ENCODE measurements around the gene TMEM33. TPM values are rescaled to one million over a fixed set of nuclear protein-coding genes. Genes with fewer than 3 reads are reported as not detected.
A peak's percentile ranks its signal among the peaks of the same experiment; 100 is the strongest.

The TMEM33 gene
- polyA plus RNA-seq, 3 donors: 21.7 to 61.6 (median 60.7) TPM

GRCh38 chr4:41992967-41993857, 58.0 kb downstream of the TMEM33 start:
- H3K4me3 ChIP-seq (replicated peaks in 1 of 3; ENCODE audit: low read depth in 2 of 3, low read length in 3 of 3): no peak overlapping the region
- H2AFZ ChIP-seq (ENCODE audit: insufficient read depth, low read depth, low read length, poor library complexity, severe bottlenecking): no peak overlapping the region
- H3K4me1 Mint-ChIP-seq: peaks cover 22% of the 10 kb centered on the region
- H3K4me2 ChIP-seq (replicated peaks; ENCODE audit: extremely low read depth, low read length, poor library complexity, severe bottlenecking): no peak overlapping the region
- intact Hi-C loops (cut with micrococcal nuclease): loop anchor here (5.0 to 10.0 kb wide), 2 partner anchors 56 to 58 kb away; partner anchors contain the start of gene TMEM33 (in 2 of the 2)
- H3K36me3 ChIP-seq (replicated peaks in 1 of 2; ENCODE audit: control insufficient read depth in 1 of 2, insufficient read depth in 2 of 2, low read length in 2 of 2): no peaks in the 10 kb centered on the region
- TF ChIP-seq, protein P1, sequence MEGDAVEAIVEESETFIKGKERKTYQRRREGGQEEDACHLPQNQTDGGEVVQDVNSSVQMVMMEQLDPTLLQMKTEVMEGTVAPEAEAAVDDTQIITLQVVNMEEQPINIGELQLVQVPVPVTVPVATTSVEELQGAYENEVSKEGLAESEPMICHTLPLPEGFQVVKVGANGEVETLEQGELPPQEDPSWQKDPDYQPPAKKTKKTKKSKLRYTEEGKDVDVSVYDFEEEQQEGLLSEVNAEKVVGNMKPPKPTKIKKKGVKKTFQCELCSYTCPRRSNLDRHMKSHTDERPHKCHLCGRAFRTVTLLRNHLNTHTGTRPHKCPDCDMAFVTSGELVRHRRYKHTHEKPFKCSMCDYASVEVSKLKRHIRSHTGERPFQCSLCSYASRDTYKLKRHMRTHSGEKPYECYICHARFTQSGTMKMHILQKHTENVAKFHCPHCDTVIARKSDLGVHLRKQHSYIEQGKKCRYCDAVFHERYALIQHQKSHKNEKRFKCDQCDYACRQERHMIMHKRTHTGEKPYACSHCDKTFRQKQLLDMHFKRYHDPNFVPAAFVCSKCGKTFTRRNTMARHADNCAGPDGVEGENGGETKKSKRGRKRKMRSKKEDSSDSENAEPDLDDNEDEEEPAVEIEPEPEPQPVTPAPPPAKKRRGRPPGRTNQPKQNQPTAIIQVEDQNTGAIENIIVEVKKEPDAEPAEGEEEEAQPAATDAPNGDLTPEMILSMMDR (IDR thresholded peaks at IDR 0.05): no peak
- H3K9ac ChIP-seq (ENCODE audit: insufficient read depth, low read length, poor library complexity, severe bottlenecking): no peak overlapping the region
- no peak overlapping the region for H3K27ac Mint-ChIP-seq
- H3K27ac ChIP-seq (ENCODE audit: low read depth in 1 of 2, low read length in 2 of 2): no peak overlapping the region
- H3K4me3 Mint-ChIP-seq: no peak overlapping the region
- H3K27me3 Mint-ChIP-seq (ENCODE audit: low read depth in 3 of 3): no peaks in the 10 kb centered on the region
- no peaks in the 10 kb centered on the region for H3K9me3 Mint-ChIP-seq
- peaks cover 4% of the 10 kb centered on the region for H4K20me1 ChIP-seq (ENCODE audit: insufficient read depth, low read length)
- H3K27me3 ChIP-seq (ENCODE audit: control insufficient read depth in 2 of 2, insufficient read depth in 2 of 2, low read length in 2 of 2): no peaks in the 10 kb centered on the region
- peaks cover 38% of the 10 kb centered on the region for H3K79me2 ChIP-seq (ENCODE audit: insufficient read depth, low read length)
- H3K4me1 ChIP-seq (ENCODE audit: control insufficient read depth in 1 of 2, insufficient read depth in 2 of 2, low read length in 2 of 2): peaks cover 16 to 17% of the 10 kb centered on the region in 2 donors
- WGBS (ENCODE audit: insufficient coverage): no CpG with 5 or more reads among the region's 4 CpGs
- DNase-seq: no peak
- H3K9me3 ChIP-seq (replicated peaks in 1 of 2; ENCODE audit: control insufficient read depth in 1 of 2, insufficient read depth in 1 of 2, low read length in 2 of 2): no peaks in the 10 kb centered on the region
- no peaks in the 10 kb centered on the region for H3K36me3 Mint-ChIP-seq

GRCh38 chr4:41994461-41994985, 59.3 kb downstream of the TMEM33 start:
- Mint-ChIP-seq H3K27me3 (ENCODE audit: low read depth in 3 of 3) (no peaks in the 10 kb centered on the region), H3K4me3 (no peak overlapping the region), H3K4me1 (peaks cover 20% of the 10 kb centered on the region), H3K9me3 (no peaks in the 10 kb centered on the region), H3K27ac (peak overlapping the region in 1 of 7 donors; percentile 68), H3K36me3 (peaks cover 0 to 4% of the 10 kb centered on the region in 2 donors)
- H3K9ac ChIP-seq (ENCODE audit: insufficient read depth, low read length, poor library complexity, severe bottlenecking): no peak overlapping the region
- H3K4me1 ChIP-seq (ENCODE audit: control insufficient read depth in 1 of 2, insufficient read depth in 2 of 2, low read length in 2 of 2): peaks cover 15 to 16% of the 10 kb centered on the region in 2 donors
- H3K79me2 ChIP-seq (ENCODE audit: insufficient read depth, low read length): peaks cover 46% of the 10 kb centered on the region
- H2AFZ ChIP-seq (ENCODE audit: insufficient read depth, low read depth, low read length, poor library complexity, severe bottlenecking): no peak overlapping the region
- H3K4me3 ChIP-seq (replicated peaks in 1 of 3; ENCODE audit: low read depth in 2 of 3, low read length in 3 of 3): no peak overlapping the region
- H3K4me2 ChIP-seq (replicated peaks; ENCODE audit: extremely low read depth, low read length, poor library complexity, severe bottlenecking): no peak overlapping the region
- no peaks in the 10 kb centered on the region for H3K27me3 ChIP-seq (ENCODE audit: control insufficient read depth in 2 of 2, insufficient read depth in 2 of 2, low read length in 2 of 2)
- WGBS (ENCODE audit: insufficient coverage): 100% methylated on average over 1 of the region's 3 CpGs
- peaks cover 4% of the 10 kb centered on the region for H4K20me1 ChIP-seq (ENCODE audit: insufficient read depth, low read length)
- no peak for DNase-seq
- no peak overlapping the region for H3K27ac ChIP-seq (ENCODE audit: low read depth in 1 of 2, low read length in 2 of 2)
- TF ChIP-seq, protein P1 (IDR thresholded peaks at IDR 0.05): no peak
- H3K36me3 ChIP-seq (replicated peaks in 1 of 2; ENCODE audit: control insufficient read depth in 1 of 2, insufficient read depth in 2 of 2, low read length in 2 of 2): no peaks in the 10 kb centered on the region
- no peaks in the 10 kb centered on the region for H3K9me3 ChIP-seq (replicated peaks in 1 of 2; ENCODE audit: control insufficient read depth in 1 of 2, insufficient read depth in 1 of 2, low read length in 2 of 2)
- intact Hi-C loops (cut with micrococcal nuclease): loop anchor here (5.0 to 10.0 kb wide), 2 partner anchors 57 to 60 kb away; partner anchors contain the start of gene TMEM33 (in 2 of the 2)
